ENCODE data around the gene TOMM70. TPM values are rescaled to one million over a fixed set of nuclear protein-coding genes. Genes with fewer than 3 reads are reported as not detected.

TOMM70 gene
- total and polyA plus RNA-seq, 2 of the 8 experiments (the other 6 are each of a cell fraction or from before 2014, with no cell fraction given) = 10.9 to 52.1 TPM

GRCh38 chr3:100395679-100396431 is 5.0 kb downstream of the TOMM70 start:
- POLR2A ChIA-PET (ENCODE audit: partially characterized antibody) = no interaction called here
- H4K5ac ChIP-seq (ENCODE audit: insufficient read length, low read depth, low read length) = no peak overlapping the region
- no peak overlapping the region for H4K91ac ChIP-seq (replicated peaks; ENCODE audit: insufficient read length, low read length)
- no peak overlapping the region for H3K56ac ChIP-seq (replicated peaks; ENCODE audit: insufficient read length, low read depth, low read length)
- 85% methylated on average over 2 of the region's 2 CpGs; no CpG with 5 or more reads in 1 of the 2 experiments for WGBS, 2 experiments (ENCODE audit: extremely low coverage in 1 of 2, insufficient coverage in 1 of 2, insufficient read length in 1 of 2, insufficient replicate concordance in 2 of 2, low coverage in 1 of 2, low lambda C conversion rate in 2 of 2, missing lambda C conversion rate in 1 of 2)
- TF ChIP-seq CBX8 (IDR thresholded peaks at IDR 0.05; ENCODE audit: borderline replicate concordance, low read depth, low read length) (no peak), TAF1 (IDR thresholded peaks at IDR 0.05; ENCODE audit: low read depth, low read length) (no peak), TBP (IDR thresholded peaks at IDR 0.05; ENCODE audit: low read depth, low read length) (no peak)
- no peaks in the 10 kb centered on the region for H3K27me3 ChIP-seq (replicated peaks in 1 of 4; ENCODE audit: control insufficient read depth in 3 of 4, extremely low read depth in 1 of 4, insufficient read depth in 3 of 4, low read length in 3 of 4)
- no peak overlapping the region for H3K18ac ChIP-seq (ENCODE audit: extremely low read depth, low read length)
- FAIRE-seq (no peak), DNase-seq (ENCODE audit: low read depth in 1 of 2, low spot score in 2 of 2) (no peak)
- H3K23ac ChIP-seq (ENCODE audit: insufficient read length) = no peak overlapping the region
- H3K4me1 ChIP-seq (replicated peaks in 1 of 4; ENCODE audit: control insufficient read depth in 3 of 4, insufficient read depth in 4 of 4, low read length in 3 of 4) = peaks cover 0 to 3% (median under 1%) of the 10 kb centered on the region in 4 experiments; a peak in 2 of 7 replicates
- no peak overlapping the region for H2BK120ac ChIP-seq (replicated peaks; ENCODE audit: low read depth, low read length)
- H3K14ac ChIP-seq (ENCODE audit: insufficient read length) = no peak overlapping the region
- CTCF ChIA-PET (ENCODE audit: partially characterized antibody) = no interaction called here
- H3K4ac ChIP-seq (replicated peaks; ENCODE audit: insufficient read length, low read depth, low read length) = no peak overlapping the region
- H2BK20ac ChIP-seq (ENCODE audit: low read length) = no peak overlapping the region
- no peak overlapping the region for H2AK5ac ChIP-seq (ENCODE audit: low read depth, low read length)
- no peak overlapping the region for H3K4me3 ChIP-seq (ENCODE audit: extremely low read depth in 1 of 4, insufficient read depth in 2 of 4, low read depth in 3 of 4, low read length in 4 of 4)
- no peak overlapping the region for H3K27ac ChIP-seq (ENCODE audit: low read depth, low read length)
- H3K23me2 ChIP-seq (ENCODE audit: low read depth, low read length) = peaks cover 9% of the 10 kb centered on the region
- no peak overlapping the region for H2AFZ ChIP-seq (ENCODE audit: low read length)
- peaks cover 21 to 94% of the 10 kb centered on the region in 2 experiments for H3K79me2 ChIP-seq (ENCODE audit: control insufficient read depth in 1 of 2, insufficient read depth in 2 of 2, low read length in 2 of 2)
- H3K79me1 ChIP-seq (ENCODE audit: low read depth, low read length) = no peaks in the 10 kb centered on the region
- no peak overlapping the region for H2BK12ac ChIP-seq (ENCODE audit: low read depth, low read length)
- no peak overlapping the region for H2BK5ac ChIP-seq (ENCODE audit: low read depth, low read length)
- no peak overlapping the region for H3K4me2 ChIP-seq (ENCODE audit: insufficient read depth in 1 of 2, low read depth in 2 of 2, low read length in 2 of 2)
- H3K36me3 ChIP-seq (ENCODE audit: control insufficient read depth in 2 of 4, insufficient read depth in 4 of 4, low read length in 3 of 4) = no peaks in the 10 kb centered on the region
- no peak overlapping the region for H3K9ac ChIP-seq (replicated peaks in 1 of 4; ENCODE audit: extremely low read depth in 1 of 4, low read depth in 3 of 4, low read length in 3 of 4)
- no peaks in the 10 kb centered on the region for H3K9me3 ChIP-seq (ENCODE audit: insufficient read depth in 2 of 2, low read depth in 1 of 2, low read length in 1 of 2)
- H2BK15ac ChIP-seq (ENCODE audit: low read length) = no peak overlapping the region
- no peak overlapping the region for H4K8ac ChIP-seq (ENCODE audit: extremely low read depth, insufficient read depth, low read length)
- peaks cover 14 to 18% of the 10 kb centered on the region in 2 experiments for H4K20me1 ChIP-seq (replicated peaks in 1 of 2; ENCODE audit: control insufficient read depth in 1 of 2, insufficient read depth in 2 of 2, low read length in 2 of 2)

Data from H1 (cell line).